ENCODE data around the gene GDE1. TPM values are rescaled to one million over a fixed set of nuclear protein-coding genes. Genes with fewer than 3 reads are reported as not detected.
A peak's percentile ranks its signal among the peaks of the same experiment; 100 is the strongest.

The GDE1 gene
- total RNA-seq, 3 donors from 2014 or later (not counting 1 experiment from before 2014, with no cell fraction given), result 35.5 to 40.4 (median 35.9) TPM

GRCh38 chr16:19563377-19563776 lies 41.5 kb upstream of the GDE1 start:
- Mint-ChIP-seq H3K27ac (peak overlapping the region in 1 of 2 donors; percentile 6), H3K9me3 (no peaks in the 10 kb centered on the region), H3K4me3 (no peak overlapping the region), H3K4me1 (peaks cover 7 to 8% of the 10 kb centered on the region in 2 donors), H3K27me3 (ENCODE audit: low read depth in 2 of 2) (no peaks in the 10 kb centered on the region), H3K36me3 (peaks cover 8% of the 10 kb centered on the region)
- 100% methylated on average over 4 of the region's 4 CpGs for WGBS (ENCODE audit: insufficient coverage)
- Histone ChIP-seq H3K36me3 (ENCODE audit: control insufficient read depth, insufficient read depth, low read length) (peaks cover 11% of the 10 kb centered on the region), H3K27me3 (ENCODE audit: control insufficient read depth, insufficient read depth, low read length) (no peaks in the 10 kb centered on the region), H3K4me1 (ENCODE audit: control insufficient read depth, insufficient read depth, low read length) (no peaks in the 10 kb centered on the region), H3K4me3 (ENCODE audit: low read length) (no peak overlapping the region), H3K27ac (ENCODE audit: low read length) (no peak overlapping the region), H3K9me3 (ENCODE audit: control insufficient read depth, insufficient read depth, low read length) (no peaks in the 10 kb centered on the region)
- intact Hi-C loops (cut with micrococcal nuclease), result no loop called here
- no peak for TF ChIP-seq CTCF (IDR thresholded peaks at IDR 0.05)
- DNase-seq (no peak), ATAC-seq (no peak)

- WGBS (ENCODE audit: insufficient coverage), result 93% methylated on average over 3 of the region's 4 CpGs
- Mint-ChIP-seq H3K9me3 (no peaks in the 10 kb centered on the region), H3K4me1 (peaks cover 17 to 22% of the 10 kb centered on the region in 2 donors), H3K27me3 (ENCODE audit: low read depth in 2 of 2) (no peaks in the 10 kb centered on the region), H3K27ac (no peak overlapping the region), H3K4me3 (no peak overlapping the region), H3K36me3 (no peaks in the 10 kb centered on the region)
- ATAC-seq (no peak), DNase-seq (no peak)
- Histone ChIP-seq H3K27me3 (ENCODE audit: control insufficient read depth, insufficient read depth, low read length) (no peaks in the 10 kb centered on the region), H3K9me3 (ENCODE audit: control insufficient read depth, insufficient read depth, low read length) (no peaks in the 10 kb centered on the region), H3K36me3 (ENCODE audit: control insufficient read depth, insufficient read depth, low read length) (peaks cover 2% of the 10 kb centered on the region), H3K4me1 (ENCODE audit: control insufficient read depth, insufficient read depth, low read length) (peaks cover 7% of the 10 kb centered on the region), H3K27ac (ENCODE audit: low read length) (no peak overlapping the region), H3K4me3 (ENCODE audit: low read length) (no peak overlapping the region)
- intact Hi-C loops (cut with micrococcal nuclease), result no loop called here
- no peak for TF ChIP-seq CTCF (IDR thresholded peaks at IDR 0.05)
Observed at GRCh38 chr16:19560078-19560477, 38.2 kb upstream of the GDE1 start.

- Mint-ChIP-seq H3K27me3 (ENCODE audit: low read depth in 2 of 2) (no peaks in the 10 kb centered on the region), H3K4me3 (no peak overlapping the region), H3K27ac (peak overlapping the region in 1 of 2 donors; percentile 26), H3K36me3 (no peaks in the 10 kb centered on the region), H3K9me3 (no peaks in the 10 kb centered on the region), H3K4me1 (peaks cover 22 to 27% of the 10 kb centered on the region in 2 donors)
- no peak overlapping the region for H3K4me3 ChIP-seq (ENCODE audit: low read length)
- peak; percentile 70 for TF ChIP-seq CTCF (IDR thresholded peaks at IDR 0.05)
- intact Hi-C loops (cut with micrococcal nuclease), result loop anchor here (1.0 to 5.0 kb wide), 2 partner anchors 327 to 757 kb away; partner anchors contain the start of gene ARL6IP1
- no peaks in the 10 kb centered on the region for H3K9me3 ChIP-seq (ENCODE audit: control insufficient read depth, insufficient read depth, low read length)
- no peaks in the 10 kb centered on the region for H3K36me3 ChIP-seq (ENCODE audit: control insufficient read depth, insufficient read depth, low read length)
- H3K4me1 ChIP-seq (ENCODE audit: control insufficient read depth, insufficient read depth, low read length), result peaks cover 14% of the 10 kb centered on the region
- H3K27ac ChIP-seq (ENCODE audit: low read length), result no peak overlapping the region
- DNase-seq, result peak in 1 of 2 donors; percentile 82
- 86% methylated on average over 10 of the region's 10 CpGs for WGBS (ENCODE audit: insufficient coverage)
- ATAC-seq, result no peak
- no peaks in the 10 kb centered on the region for H3K27me3 ChIP-seq (ENCODE audit: control insufficient read depth, insufficient read depth, low read length)
Observed at GRCh38 chr16:19559242-19559910, 37.5 kb upstream of the GDE1 start.
